ENCODE results near the gene NAA30. TPM values are rescaled to one million over a fixed set of nuclear protein-coding genes. Genes with fewer than 3 reads are reported as not detected.

The NAA30 gene
- total RNA-seq, 2 experiments from 2014 or later, result 12.3 to 12.5 TPM

GRCh38 chr14:57462551-57462950, 72.2 kb downstream of the NAA30 start:
- no peak for DNase-seq
- Mint-ChIP-seq H3K4me3 (no peak overlapping the region), H3K4me1 (ENCODE audit: low read depth) (no peaks in the 10 kb centered on the region), H3K27me3 (ENCODE audit: low read depth) (peaks cover 4% of the 10 kb centered on the region), H3K9me3 (no peaks in the 10 kb centered on the region), H3K36me3 (ENCODE audit: low read depth) (no peaks in the 10 kb centered on the region), H3K27ac (no peak overlapping the region)
- intact Hi-C loops (cut with micrococcal nuclease), result no loop called here
- CTCF ChIA-PET, result interaction anchor here (0.6 kb wide), 1 partner anchor 142 kb away, joined by 3 read pairs; no protein-coding TSS in a partner anchor

- DNase-seq, result no peak
- Mint-ChIP-seq H3K36me3 (ENCODE audit: low read depth) (no peaks in the 10 kb centered on the region), H3K27ac (no peak overlapping the region), H3K9me3 (no peaks in the 10 kb centered on the region), H3K27me3 (ENCODE audit: low read depth) (peaks cover 4% of the 10 kb centered on the region), H3K4me3 (no peak overlapping the region), H3K4me1 (ENCODE audit: low read depth) (no peaks in the 10 kb centered on the region)
- CTCF ChIA-PET, result no interaction called here
- intact Hi-C loops (cut with micrococcal nuclease), result no loop called here
Measured at GRCh38 chr14:57464008-57464730, 73.8 kb downstream of the NAA30 start.

Other genes starting within 250 kb of the NAA30 start
- gene EXOC5, start 121.7 kb upstream of the NAA30 start, total RNA-seq, result 10 to 100 TPM; 65.0 to 68.1 TPM
- 10 to 100 TPM; 22.8 to 23.3 TPM for gene AP5M1, start 121.6 kb upstream of the NAA30 start, total RNA-seq
- not detected for gene CCDC198, start 103.3 kb downstream of the NAA30 start, total RNA-seq

Data from activated naive CD4-positive, alpha-beta T cell treated with anti-CD3 and anti-CD28 coated beads for 36 hours (primary cell).